Type B pancreatic cell (in vitro differentiated cells): ENCODE data around the gene SS18L1. TPM values are rescaled to one million over a fixed set of nuclear protein-coding genes. Genes with fewer than 3 reads are reported as not detected.

ENCODE experiments used
- DNase-seq: peaks from one replicate; pipeline ENCODE4 v3.0.0; 2021; ENCODE audit warnings: mixed read lengths; ENCODE audit not compliant: unreplicated experiment; ENCODE audit errors: extremely low spot score
- H3K27ac Mint-ChIP-seq: 2 replicates; pipeline ENCODE4 v1.8.0; 2021; ENCODE audit warnings: mild to moderate bottlenecking, mixed read lengths
- H3K27me3 Mint-ChIP-seq: 2 replicates; pipeline ENCODE4 v1.8.0; 2021; ENCODE audit warnings: mixed read lengths
- H3K36me3 Mint-ChIP-seq: 2 replicates; pipeline ENCODE4 v1.8.0; 2021; ENCODE audit warnings: mixed read lengths
- H3K4me1 Mint-ChIP-seq: one replicate; pipeline ENCODE4 v1.8.0; 2021; ENCODE audit warnings: mixed read lengths; ENCODE audit not compliant: unreplicated experiment
- H3K4me3 Mint-ChIP-seq: 2 replicates; pipeline ENCODE4 v1.8.0; 2021; ENCODE audit warnings: mild to moderate bottlenecking, mixed read lengths
- H3K9me3 Mint-ChIP-seq: 2 replicates; pipeline ENCODE4 v1.8.0; 2021; ENCODE audit warnings: mixed read lengths
- total RNA-seq: library from RNA; stranded (reverse); gene quantifications from 2 replicates; pipeline ENCODE4 v1.2.1, GENCODE V29; 2021; ENCODE audit warnings: low replicate concordance
- TF ChIP-seq, protein P1 (sequence below): fragments of 200-600 bp; sonication (generic); conservative IDR thresholded peaks from 2 replicates; pipeline ENCODE4 v1.5.0; 2021; ENCODE audit warnings: antibody characterized with exemption, mild to moderate bottlenecking

Gene SS18L1
- total RNA-seq, 1 donor from 2014 or later, result 25.5 TPM

DNA sequence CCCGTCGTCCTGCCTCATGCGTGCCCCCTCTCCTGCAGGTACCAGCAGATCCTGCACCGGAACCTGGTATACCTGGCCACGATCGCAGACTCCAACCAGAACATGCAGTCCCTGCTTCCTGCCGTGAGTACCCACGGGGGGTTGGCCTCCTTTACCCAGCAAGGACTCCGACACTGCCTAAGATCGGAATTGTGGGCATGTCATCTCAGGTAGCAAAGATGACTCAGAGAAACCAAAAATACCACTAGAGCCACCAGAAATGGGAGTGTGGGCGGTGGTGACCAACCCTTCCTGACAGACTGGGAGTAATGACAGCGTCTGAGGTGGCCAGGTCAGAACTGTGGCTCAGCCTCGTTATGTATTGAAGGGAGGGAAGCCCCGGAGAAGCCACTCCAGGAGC lies 16.3 kb downstream of the SS18L1 start:
- Mint-ChIP-seq H3K36me3 (peaks cover 2% of the 10 kb centered on the region), H3K27ac (no peak overlapping the region), H3K4me3 (no peak overlapping the region)

DNA sequence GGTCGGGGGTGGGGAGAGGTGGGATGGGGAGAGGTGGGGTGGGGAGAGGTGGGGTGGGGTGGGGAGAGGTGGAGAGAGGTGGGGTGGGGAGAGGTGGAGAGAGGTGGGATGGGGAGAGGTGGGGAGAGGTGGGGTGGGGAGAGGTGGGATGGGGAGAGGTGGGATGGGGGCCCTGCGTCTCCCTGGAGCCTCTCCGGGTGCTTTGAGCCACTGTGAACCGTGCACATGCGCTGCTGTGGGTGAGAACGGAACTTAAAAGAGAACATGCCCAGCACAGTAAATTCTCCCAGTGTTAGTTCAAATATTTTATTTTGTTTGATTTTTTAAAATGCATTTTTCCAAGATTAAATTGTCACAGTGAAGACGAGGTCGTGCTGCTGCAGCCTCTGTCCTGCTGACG lies 16.7 kb downstream of the SS18L1 start:
- no peak for DNase-seq
- Mint-ChIP-seq H3K9me3 (no peaks in the 10 kb centered on the region), H3K36me3 (no peaks in the 10 kb centered on the region), H3K27ac (no peak overlapping the region), H3K4me3 (no peak overlapping the region), H3K4me1 (peaks cover 11% of the 10 kb centered on the region), H3K27me3 (no peaks in the 10 kb centered on the region)
- TF ChIP-seq, protein P1, sequence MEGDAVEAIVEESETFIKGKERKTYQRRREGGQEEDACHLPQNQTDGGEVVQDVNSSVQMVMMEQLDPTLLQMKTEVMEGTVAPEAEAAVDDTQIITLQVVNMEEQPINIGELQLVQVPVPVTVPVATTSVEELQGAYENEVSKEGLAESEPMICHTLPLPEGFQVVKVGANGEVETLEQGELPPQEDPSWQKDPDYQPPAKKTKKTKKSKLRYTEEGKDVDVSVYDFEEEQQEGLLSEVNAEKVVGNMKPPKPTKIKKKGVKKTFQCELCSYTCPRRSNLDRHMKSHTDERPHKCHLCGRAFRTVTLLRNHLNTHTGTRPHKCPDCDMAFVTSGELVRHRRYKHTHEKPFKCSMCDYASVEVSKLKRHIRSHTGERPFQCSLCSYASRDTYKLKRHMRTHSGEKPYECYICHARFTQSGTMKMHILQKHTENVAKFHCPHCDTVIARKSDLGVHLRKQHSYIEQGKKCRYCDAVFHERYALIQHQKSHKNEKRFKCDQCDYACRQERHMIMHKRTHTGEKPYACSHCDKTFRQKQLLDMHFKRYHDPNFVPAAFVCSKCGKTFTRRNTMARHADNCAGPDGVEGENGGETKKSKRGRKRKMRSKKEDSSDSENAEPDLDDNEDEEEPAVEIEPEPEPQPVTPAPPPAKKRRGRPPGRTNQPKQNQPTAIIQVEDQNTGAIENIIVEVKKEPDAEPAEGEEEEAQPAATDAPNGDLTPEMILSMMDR, result no peak

More for the DNA sequence above, 16.3 kb downstream of the SS18L1 start:
- TF ChIP-seq, protein P1, result no peak
- Mint-ChIP-seq H3K27me3 (no peaks in the 10 kb centered on the region), H3K9me3 (no peaks in the 10 kb centered on the region), H3K4me1 (peaks cover 11% of the 10 kb centered on the region)
- no peak for DNase-seq

DNA sequence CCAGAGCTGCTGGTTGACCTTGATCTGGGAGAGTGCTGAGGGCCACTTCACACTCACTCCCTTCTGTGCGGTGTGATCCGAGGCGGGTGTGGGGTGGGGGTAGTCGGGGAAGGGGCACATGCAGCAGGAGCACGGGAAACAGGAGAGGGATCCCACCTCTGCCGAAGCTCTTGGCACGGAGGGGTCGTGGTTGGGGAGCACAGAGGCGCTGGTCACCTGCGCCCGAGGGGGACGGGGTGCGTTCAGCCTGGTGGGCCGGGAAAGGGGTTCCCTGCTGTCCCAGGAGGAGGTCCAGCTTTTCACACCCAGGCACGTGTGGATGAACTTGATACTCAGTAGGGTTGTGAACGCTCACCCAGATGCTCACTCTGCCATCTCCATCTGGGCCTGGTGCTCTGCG lies 17.3 kb downstream of the SS18L1 start:
- Mint-ChIP-seq H3K9me3 (no peaks in the 10 kb centered on the region), H3K4me1 (peaks cover 5% of the 10 kb centered on the region), H3K27ac (no peak overlapping the region), H3K36me3 (no peaks in the 10 kb centered on the region), H3K4me3 (no peak overlapping the region), H3K27me3 (no peaks in the 10 kb centered on the region)
- DNase-seq, result no peak
- TF ChIP-seq, protein P1, result no peak

DNA sequence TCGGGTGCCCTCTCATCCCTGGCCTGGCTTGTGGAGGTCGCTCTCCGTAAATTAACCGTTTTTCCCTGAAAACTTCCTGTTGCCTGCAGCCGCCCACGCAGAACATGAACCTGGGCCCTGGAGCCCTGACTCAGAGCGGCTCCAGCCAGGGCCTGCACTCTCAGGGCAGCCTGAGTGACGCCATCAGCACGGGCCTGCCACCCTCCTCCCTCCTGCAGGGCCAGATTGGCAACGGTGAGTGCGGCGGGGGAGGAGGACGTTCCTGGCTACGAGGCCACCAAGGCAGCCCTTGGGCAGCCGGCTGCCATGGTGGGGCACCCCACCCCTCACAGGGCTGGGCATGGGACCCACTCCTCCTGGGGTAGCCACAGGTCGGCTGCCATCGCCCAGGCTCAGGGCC lies 17.8 kb downstream of the SS18L1 start:
- TF ChIP-seq, protein P1, result no peak
- H3K36me3 Mint-ChIP-seq, result peaks cover 2% of the 10 kb centered on the region
- H3K4me3 Mint-ChIP-seq, result no peak overlapping the region
- H3K9me3 Mint-ChIP-seq, result no peaks in the 10 kb centered on the region
- no peaks in the 10 kb centered on the region for H3K27me3 Mint-ChIP-seq
- no peak overlapping the region for H3K27ac Mint-ChIP-seq
- DNase-seq, result no peak
- H3K4me1 Mint-ChIP-seq, result no peaks in the 10 kb centered on the region

DNA sequence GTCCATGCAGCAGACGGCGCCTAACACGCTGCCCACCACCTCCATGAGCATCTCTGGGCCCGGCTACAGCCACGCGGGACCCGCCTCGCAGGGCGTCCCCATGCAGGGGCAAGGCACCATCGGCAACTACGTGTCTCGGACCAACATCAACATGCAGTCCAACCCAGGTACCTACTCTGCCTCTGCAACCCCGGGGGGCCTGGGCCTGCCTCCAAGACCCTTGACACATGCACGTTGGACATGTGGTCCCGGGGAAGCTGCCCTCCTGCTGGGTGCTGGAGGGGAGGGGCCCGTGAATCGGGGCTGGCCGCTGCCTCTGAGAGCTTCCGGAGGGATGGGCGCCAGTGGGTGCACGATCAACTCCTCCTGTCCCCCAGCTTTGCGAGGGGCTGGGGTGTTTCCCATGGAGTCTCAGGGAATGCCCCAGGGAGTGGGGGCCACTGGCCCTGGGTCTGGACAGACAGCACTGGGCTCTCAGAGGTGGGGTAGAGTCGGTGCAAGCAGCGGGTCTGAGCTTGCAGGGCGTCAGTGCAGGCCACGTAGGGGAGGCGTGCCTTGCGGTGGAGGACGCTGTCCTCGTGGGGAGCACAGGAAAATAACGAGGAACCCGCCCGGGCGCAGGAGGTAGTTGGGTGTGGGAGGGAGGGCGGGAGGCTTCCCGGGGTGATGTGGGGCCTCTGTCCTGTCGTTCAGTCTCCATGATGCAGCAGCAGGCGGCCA lies 19.4 kb downstream of the SS18L1 start:
- H3K4me3 Mint-ChIP-seq, result no peak overlapping the region
- TF ChIP-seq, protein P1, result no peak
- no peak for DNase-seq
- H3K27me3 Mint-ChIP-seq, result no peaks in the 10 kb centered on the region
- no peaks in the 10 kb centered on the region for H3K9me3 Mint-ChIP-seq
- H3K27ac Mint-ChIP-seq, result no peak overlapping the region
- peaks cover 3% of the 10 kb centered on the region for H3K36me3 Mint-ChIP-seq
- no peaks in the 10 kb centered on the region for H3K4me1 Mint-ChIP-seq
